Ectodermal cell (in vitro differentiated cells): ENCODE data around the gene ANKRD60. TPM values are rescaled to one million over a fixed set of nuclear protein-coding genes. Genes with fewer than 3 reads are reported as not detected.

ENCODE experiments used
- H3K27ac ChIP-seq: 2 replicates; pipeline ENCODE4 v1.7.0; 2013; ENCODE audit warnings: mild to moderate bottlenecking, low read depth, low read length; ENCODE audit not compliant: insufficient read depth, poor library complexity, severe bottlenecking
- H3K27me3 ChIP-seq: 2 replicates; pipeline ENCODE4 v1.7.0; 2013; ENCODE audit warnings: mild to moderate bottlenecking, low read length; ENCODE audit not compliant: insufficient read depth, control insufficient read depth, poor library complexity, severe bottlenecking
- H3K36me3 ChIP-seq: one replicate; pipeline ENCODE4 v1.7.0; 2013; ENCODE audit warnings: low read length; ENCODE audit not compliant: control insufficient read depth, insufficient read depth
- H3K4me1 ChIP-seq: one replicate; pipeline ENCODE4 v1.7.0; 2013; ENCODE audit warnings: low read length; ENCODE audit not compliant: control insufficient read depth, insufficient read depth
- H3K4me3 ChIP-seq: 2 replicates; pipeline ENCODE4 v1.7.0; 2013; ENCODE audit warnings: low read depth, low read length, control low read depth; ENCODE audit not compliant: insufficient read depth
- H3K9me3 ChIP-seq: 2 replicates; pipeline ENCODE4 v1.7.0; 2013; ENCODE audit warnings: mild to moderate bottlenecking, low read length, moderate library complexity; ENCODE audit not compliant: control insufficient read depth
- WGBS, 2 experiments: methylation state at CpG; one replicate each; pipeline ENCODE4 v1.1.7; 2013; ENCODE audit warnings: missing lambda C conversion rate in 2 of 2; 5-methylcytosine and 5-hydroxymethylcytosine counted together
- polyA plus RNA-seq, 4 experiments: library from polyadenylated mRNA; stranded (reverse); fragments of 50-300 nt; gene quantifications; one replicate each; pipeline ENCODE4 v1.2.3, GENCODE V29; 2013

ANKRD60 gene, protein sequence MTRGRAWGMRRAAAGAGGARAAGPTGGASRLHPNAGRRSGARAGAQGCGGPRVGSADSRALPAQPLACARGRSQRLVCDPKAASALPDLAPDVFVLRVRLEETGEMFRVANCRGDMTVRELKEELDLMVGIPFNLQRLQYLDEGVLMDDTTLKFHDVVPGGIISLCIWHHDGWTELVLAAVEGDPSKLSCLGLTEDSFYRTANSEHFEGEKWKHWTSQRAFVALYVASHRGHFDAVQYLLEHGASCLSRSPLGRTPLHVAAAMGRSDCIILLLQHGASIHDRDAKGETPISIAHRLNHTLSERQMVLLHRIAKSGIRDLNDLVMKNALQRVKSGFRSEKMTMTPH
- polyA plus RNA-seq (2013, experiment 1 of 4), result not detected
- polyA plus RNA-seq (2013, experiment 2 of 4), result not detected
- polyA plus RNA-seq (2013, experiment 3 of 4), result not detected
- polyA plus RNA-seq (2013, experiment 4 of 4), result not detected

DNA sequence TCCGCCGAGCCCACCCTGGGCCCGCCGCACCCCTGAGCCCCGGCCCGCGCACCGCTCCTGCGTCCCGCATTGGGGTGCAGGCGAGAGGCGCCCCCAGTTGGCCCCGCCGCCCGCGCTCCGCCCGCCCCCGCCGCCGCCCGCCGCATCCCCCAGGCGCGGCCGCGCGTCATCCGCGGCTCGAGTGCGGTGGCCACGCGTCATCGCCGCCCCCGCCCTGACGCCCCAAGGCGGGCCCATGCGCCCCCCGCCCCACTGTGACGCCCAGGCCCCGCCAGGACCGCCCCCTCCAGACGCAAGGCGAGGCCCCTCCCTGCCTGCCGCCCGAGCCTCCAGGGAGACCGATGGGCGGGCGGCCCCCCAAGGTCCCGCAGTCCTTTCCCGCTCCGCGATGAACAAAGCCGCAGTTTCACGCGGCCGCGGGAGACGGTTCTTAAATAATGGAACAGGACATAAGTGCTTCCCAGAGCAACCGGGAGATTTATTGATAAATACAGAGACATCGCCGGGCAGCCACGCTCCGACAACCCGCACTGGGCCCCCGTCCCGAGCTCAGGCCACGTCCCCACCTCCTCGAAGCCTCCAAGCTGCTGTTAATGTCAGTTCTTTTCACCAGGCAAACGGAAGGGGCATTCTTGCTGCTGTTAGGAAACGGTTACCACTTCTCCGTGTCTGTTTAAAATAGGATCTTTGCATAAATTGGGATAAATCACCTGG, at the start of gene ANKRD60:
Gene ANKRD60, minus strand, starts transcription at position 170 of the 714 bp plus-strand sequence. Its CDS starts 0 bp downstream, at position 170.
- H3K4me3 ChIP-seq, result peak within 1 kb of the TSS; percentile 41
- no peaks in the 10 kb centered on the region for H3K36me3 ChIP-seq
- no peak within 1 kb of the TSS for H3K27ac ChIP-seq
- WGBS, 2 experiments, result 1% methylated on average over 74 of the region's 74 CpGs
- no peaks in the 10 kb centered on the region for H3K4me1 ChIP-seq
- no peaks in the 10 kb centered on the region for H3K9me3 ChIP-seq
- H3K27me3 ChIP-seq, result peaks cover 58% of the 10 kb centered on the region

DNA sequence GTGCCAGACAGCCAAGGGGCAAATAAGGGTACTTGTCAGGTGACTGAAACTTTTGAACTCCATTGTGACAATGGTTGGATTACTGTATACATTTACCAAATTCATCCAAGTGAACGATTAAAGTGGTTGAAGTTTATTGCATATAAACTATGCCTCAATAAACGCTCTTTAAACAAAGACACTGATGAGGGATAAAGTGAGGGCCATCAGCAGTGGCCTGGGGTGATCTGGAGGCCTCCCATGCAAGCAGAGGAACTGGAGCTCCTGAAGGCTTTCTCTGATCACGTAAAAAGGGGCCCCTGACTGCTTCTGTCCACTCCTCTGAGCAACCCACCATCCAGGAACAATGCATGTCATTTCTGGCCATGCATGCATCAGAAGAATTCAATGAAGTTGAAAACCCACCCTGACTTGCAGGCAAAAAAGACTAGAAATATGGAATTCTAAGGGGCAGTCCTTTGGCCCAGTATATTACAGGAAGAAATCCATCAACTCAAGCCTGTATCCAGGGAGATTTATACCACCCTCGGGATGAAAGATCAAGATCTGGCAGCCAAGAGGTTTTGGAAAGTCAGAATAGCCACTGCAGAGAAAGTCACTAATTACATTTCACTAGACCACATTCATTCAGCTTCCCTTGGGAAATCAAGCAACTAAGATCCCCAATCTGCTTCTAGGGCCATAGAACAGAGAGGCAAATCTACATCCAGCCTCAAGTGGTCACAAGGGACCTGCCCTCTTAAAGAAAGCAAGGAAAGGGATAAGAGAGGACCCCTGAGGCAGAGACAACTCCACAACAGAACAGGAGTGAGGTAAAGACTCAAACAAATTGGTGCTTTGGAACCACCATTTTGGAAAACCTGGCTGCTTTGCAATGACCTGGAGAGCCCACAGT, 49.4 kb upstream of the ANKRD60 start:
- 92 to 94% methylated on average over 4 of the region's 4 CpGs for WGBS, 2 experiments
- H3K36me3 ChIP-seq, result no peaks in the 10 kb centered on the region
- no peaks in the 10 kb centered on the region for H3K27me3 ChIP-seq
- no peak overlapping the region for H3K4me3 ChIP-seq
- H3K9me3 ChIP-seq, result no peaks in the 10 kb centered on the region
- no peaks in the 10 kb centered on the region for H3K4me1 ChIP-seq
- H3K27ac ChIP-seq, result no peak overlapping the region

DNA sequence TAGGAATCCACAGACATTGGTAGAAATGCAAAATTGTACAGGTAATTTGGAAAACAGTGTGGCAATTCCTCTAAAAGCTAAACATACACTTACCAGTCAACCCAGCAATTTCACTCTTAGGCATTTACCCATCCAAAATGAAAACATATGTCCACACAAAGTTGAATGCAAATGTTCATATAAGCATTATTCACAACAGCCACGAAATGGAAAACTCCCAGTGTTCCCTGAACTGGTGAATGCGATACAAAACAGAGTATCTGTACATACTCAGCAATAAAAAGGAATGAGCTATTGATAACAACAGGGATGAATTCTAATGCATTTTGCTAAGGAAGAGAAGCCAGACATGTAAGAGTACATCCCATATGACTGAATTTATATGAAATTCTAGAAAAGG, 48.7 kb upstream of the ANKRD60 start:
- no peak overlapping the region for H3K27ac ChIP-seq
- no peaks in the 10 kb centered on the region for H3K36me3 ChIP-seq
- no peak overlapping the region for H3K4me3 ChIP-seq
- no peaks in the 10 kb centered on the region for H3K9me3 ChIP-seq
- WGBS, 2 experiments, result 85 to 97% methylated on average over 2 of the region's 2 CpGs
- no peaks in the 10 kb centered on the region for H3K4me1 ChIP-seq
- no peaks in the 10 kb centered on the region for H3K27me3 ChIP-seq

DNA sequence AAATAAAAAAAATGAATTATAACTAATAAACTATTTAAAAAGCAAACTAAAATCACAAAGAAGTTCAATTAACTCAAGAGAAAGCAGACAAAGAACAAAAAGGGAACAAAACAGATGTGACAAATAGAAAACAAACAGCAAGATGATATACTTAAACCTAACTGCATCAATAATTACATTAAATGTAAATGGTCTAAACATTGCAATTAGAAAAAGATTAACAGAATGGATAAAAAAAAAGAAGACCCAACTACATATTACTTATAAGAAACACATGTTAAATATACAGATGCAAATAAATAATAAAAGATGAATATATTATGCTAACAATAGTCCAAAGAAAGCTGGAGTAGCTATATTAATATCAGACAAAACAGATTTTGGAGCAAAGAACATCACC, 45.9 kb upstream of the ANKRD60 start:
- Histone ChIP-seq H3K4me3 (no peak overlapping the region), H3K9me3 (no peaks in the 10 kb centered on the region), H3K36me3 (peaks cover 4% of the 10 kb centered on the region), H3K27me3 (no peaks in the 10 kb centered on the region), H3K27ac (no peak overlapping the region), H3K4me1 (no peaks in the 10 kb centered on the region)

DNA sequence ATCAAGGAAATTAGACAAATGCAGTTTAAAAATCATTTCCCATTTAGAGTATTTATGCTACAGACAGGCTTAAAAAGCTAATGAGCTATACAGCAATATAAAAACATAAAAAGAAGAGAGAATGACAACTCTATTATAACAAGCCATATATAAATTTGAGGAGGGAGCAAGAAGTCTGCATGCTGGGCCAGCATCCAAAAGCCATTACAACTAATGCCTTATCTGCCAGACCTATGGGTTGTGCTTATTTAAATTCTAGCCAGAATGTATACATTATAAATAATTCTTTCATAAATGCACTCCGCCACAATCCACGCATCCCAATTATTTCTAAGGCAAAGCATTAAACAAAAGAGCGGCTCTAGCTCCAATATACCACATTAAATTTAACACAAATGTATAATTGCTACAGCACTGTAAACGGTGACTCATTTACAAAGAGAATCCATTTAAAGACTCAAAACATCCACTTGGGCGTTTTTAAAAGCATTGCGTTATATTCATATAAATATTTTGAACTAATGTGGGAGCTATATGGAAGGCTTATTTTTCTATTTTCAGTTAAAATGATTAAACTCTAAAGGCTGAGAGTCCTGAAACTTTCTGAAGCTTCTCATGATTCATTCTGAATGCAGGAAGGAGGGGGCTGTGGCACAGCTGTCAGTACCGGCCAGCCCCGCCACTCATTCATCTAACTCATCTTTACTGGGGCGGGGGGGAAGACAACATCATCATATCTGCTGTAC, 43.3 kb upstream of the ANKRD60 start:
- no peaks in the 10 kb centered on the region for H3K27me3 ChIP-seq
- H3K9me3 ChIP-seq, result no peaks in the 10 kb centered on the region
- H3K36me3 ChIP-seq, result peaks cover 4% of the 10 kb centered on the region
- no peak overlapping the region for H3K27ac ChIP-seq
- 94 to 95% methylated on average over 7 of the region's 9 CpGs for WGBS, 2 experiments
- no peak overlapping the region for H3K4me3 ChIP-seq
- H3K4me1 ChIP-seq, result no peaks in the 10 kb centered on the region

DNA sequence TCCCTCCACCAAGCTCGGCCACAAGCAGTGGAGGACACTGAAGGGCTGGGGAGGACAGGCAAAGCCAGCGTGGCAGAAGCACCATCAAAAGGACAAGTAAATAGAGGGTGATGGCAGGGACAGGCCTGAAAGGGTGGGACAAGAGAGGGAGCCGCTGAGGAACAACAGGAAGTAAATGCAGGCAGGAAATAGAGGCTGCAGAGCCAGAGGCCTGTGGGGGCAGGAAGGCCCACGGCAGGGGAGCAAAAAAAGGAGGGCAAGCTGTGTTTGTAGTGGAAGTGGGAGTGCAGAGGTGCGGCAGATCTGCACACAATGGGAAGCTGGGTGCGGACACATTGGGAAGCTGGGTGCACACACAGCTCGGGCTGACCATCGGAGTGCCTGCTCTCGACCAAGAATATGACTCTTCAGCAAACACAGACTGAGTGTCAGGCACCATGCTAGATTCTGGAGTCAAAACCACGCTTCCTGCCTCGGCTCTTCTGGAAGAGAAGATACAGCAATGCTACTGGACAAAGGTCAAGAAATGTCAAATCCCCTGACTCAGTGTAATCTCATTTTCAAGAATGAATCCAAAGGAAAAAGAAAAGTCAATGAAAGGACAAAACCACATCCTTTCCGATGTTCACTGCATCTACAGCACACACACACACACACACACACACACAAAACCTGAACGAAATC, 40.6 kb upstream of the ANKRD60 start:
- Histone ChIP-seq H3K36me3 (peaks cover 4% of the 10 kb centered on the region), H3K4me3 (no peak overlapping the region), H3K27ac (no peak overlapping the region), H3K9me3 (no peaks in the 10 kb centered on the region), H3K4me1 (no peaks in the 10 kb centered on the region), H3K27me3 (no peaks in the 10 kb centered on the region)
- WGBS, 2 experiments, result 91 to 92% methylated on average over 11 of the region's 13 CpGs

DNA sequence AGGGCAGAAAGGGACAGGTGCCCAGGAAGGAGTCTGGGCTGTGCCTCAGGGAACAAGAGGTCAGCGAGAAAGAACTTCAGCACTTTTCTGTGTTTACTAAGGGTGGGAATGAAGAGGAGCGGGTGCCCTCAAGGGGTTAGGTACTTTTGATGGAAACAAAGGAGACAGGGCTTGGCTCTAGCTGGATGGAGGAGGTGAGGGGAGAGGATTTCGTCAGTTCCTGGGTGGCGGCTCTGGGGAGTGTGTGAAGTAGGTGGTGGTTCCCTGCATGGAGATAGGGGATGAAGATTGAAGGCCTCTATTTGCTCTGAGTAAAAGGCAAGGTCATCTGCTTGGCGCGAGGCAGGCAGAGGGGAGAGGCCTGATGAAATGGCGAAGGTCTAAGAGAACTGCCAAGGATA, 40.0 kb upstream of the ANKRD60 start:
- no peak overlapping the region for H3K27ac ChIP-seq
- no peaks in the 10 kb centered on the region for H3K4me1 ChIP-seq
- H3K36me3 ChIP-seq, result peaks cover 4% of the 10 kb centered on the region
- H3K4me3 ChIP-seq, result no peak overlapping the region
- no peaks in the 10 kb centered on the region for H3K9me3 ChIP-seq
- 93 to 94% methylated on average over 7 of the region's 7 CpGs for WGBS, 2 experiments
- no peaks in the 10 kb centered on the region for H3K27me3 ChIP-seq

DNA sequence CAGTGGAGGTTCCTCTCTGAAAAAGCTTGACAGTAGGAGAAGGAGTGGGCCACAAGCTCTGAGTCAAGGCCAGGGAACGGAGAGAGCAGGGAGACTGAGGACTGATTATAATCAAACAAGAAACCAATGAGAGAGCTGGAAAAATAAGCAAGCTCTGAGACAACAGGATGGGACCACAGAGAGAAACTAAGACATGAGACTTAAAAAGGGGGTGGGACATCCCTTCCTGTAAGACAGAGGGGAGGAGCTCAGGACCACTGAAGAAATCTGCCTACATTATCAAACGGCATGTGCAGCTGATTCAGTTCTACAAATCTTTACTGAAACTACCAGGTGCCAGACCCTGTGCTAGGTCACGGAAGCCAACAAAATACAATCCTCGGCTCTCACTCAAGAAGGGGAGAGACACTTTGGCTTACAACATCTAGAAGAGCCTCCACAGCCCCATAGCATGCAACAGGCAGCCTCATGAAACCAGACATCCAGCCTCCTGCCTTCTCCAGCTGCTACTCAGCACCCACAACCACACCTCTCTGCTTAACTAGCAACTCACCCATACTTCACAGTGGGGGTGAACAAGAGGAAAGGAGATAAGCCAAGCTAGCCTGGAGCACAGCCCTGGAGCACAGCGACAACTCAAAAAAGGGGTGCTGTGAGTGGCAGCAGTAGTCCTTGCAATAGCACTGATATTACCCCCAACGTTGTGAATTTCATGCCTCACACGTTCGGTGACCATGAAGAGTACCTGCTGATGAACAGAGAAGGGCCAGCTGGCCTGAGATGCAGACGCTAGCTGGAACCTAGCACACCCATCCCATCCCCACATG, 39.1 kb upstream of the ANKRD60 start:
- H3K9me3 ChIP-seq, result no peaks in the 10 kb centered on the region
- 83 to 84% methylated on average over 9 of the region's 9 CpGs for WGBS, 2 experiments
- H3K36me3 ChIP-seq, result peaks cover 4% of the 10 kb centered on the region
- H3K4me1 ChIP-seq, result no peaks in the 10 kb centered on the region
- H3K4me3 ChIP-seq, result no peak overlapping the region
- no peak overlapping the region for H3K27ac ChIP-seq
- no peaks in the 10 kb centered on the region for H3K27me3 ChIP-seq
